ENCODE data around the gene MRFAP1.

MRFAP1 gene

GRCh38 chr4:6616087-6616995 is 24.1 kb upstream of the MRFAP1 start:
- no peak for TF ChIP-seq CTCF (IDR thresholded peaks at IDR 0.05; ENCODE audit: extremely low read depth, insufficient read depth, missing control alignments)
- in situ Hi-C loops (cut with MboI; ENCODE audit: low pct_unique_long_range_greater_than_20kb, low sequenced_read_pairs, unreplicated experiment): no loop called here
- DNase-seq (ENCODE audit: low spot score): no peak

- in situ Hi-C loops (cut with MboI; ENCODE audit: low pct_unique_long_range_greater_than_20kb, low sequenced_read_pairs, unreplicated experiment): no loop called here
- no peak for DNase-seq (ENCODE audit: low spot score)
Observed at GRCh38 chr4:6617246-6617645, 23.2 kb upstream of the MRFAP1 start.

GRCh38 chr4:6618386-6619115 is 21.9 kb upstream of the MRFAP1 start:
- no peak for DNase-seq (ENCODE audit: low spot score)
- in situ Hi-C loops (cut with MboI; ENCODE audit: low pct_unique_long_range_greater_than_20kb, low sequenced_read_pairs, unreplicated experiment): no loop called here
- TF ChIP-seq CTCF (IDR thresholded peaks at IDR 0.05; ENCODE audit: extremely low read depth, insufficient read depth, missing control alignments): no peak

More at GRCh38 chr4:6617246-6617645, 23.2 kb upstream of the MRFAP1 start:
- no peak for TF ChIP-seq CTCF (IDR thresholded peaks at IDR 0.05; ENCODE audit: extremely low read depth, insufficient read depth, missing control alignments)

- no peak for DNase-seq (ENCODE audit: low spot score)
- TF ChIP-seq CTCF (IDR thresholded peaks at IDR 0.05; ENCODE audit: extremely low read depth, insufficient read depth, missing control alignments): no peak
- in situ Hi-C loops (cut with MboI; ENCODE audit: low pct_unique_long_range_greater_than_20kb, low sequenced_read_pairs, unreplicated experiment): no loop called here
Observed at GRCh38 chr4:6619116-6619465, 21.4 kb upstream of the MRFAP1 start.

- in situ Hi-C loops (cut with MboI; ENCODE audit: low pct_unique_long_range_greater_than_20kb, low sequenced_read_pairs, unreplicated experiment): no loop called here
- no peak for TF ChIP-seq CTCF (IDR thresholded peaks at IDR 0.05; ENCODE audit: extremely low read depth, insufficient read depth, missing control alignments)
- no peak for DNase-seq (ENCODE audit: low spot score)
Observed at GRCh38 chr4:6619466-6620255, 20.8 kb upstream of the MRFAP1 start.

- no peak for DNase-seq (ENCODE audit: low spot score)
- in situ Hi-C loops (cut with MboI; ENCODE audit: low pct_unique_long_range_greater_than_20kb, low sequenced_read_pairs, unreplicated experiment): no loop called here
- TF ChIP-seq CTCF (IDR thresholded peaks at IDR 0.05; ENCODE audit: extremely low read depth, insufficient read depth, missing control alignments): no peak
Observed at GRCh38 chr4:6620296-6620695, 20.2 kb upstream of the MRFAP1 start.

All from GM13977 (cell line).